CD4-positive, alpha-beta T cell treated with Interferon alpha-2 for 1 hour (primary cell): ENCODE data around the gene HABP2.
A peak's percentile ranks its signal among the peaks of the same experiment; 100 is the strongest.

ENCODE experiments used
- DNase-seq, 2 donors: peaks; one replicate each; pipeline ENCODE4 v3.0.0-alpha.2; 2020 to 2022

The HABP2 gene

GRCh38 chr10:113552701-113553100 is at the start of gene HABP2:
HABP2 (plus strand) TSS chr10:113553053; CDS start chr10:113553122, 69 bp downstream.
- DNase-seq: no peak

GRCh38 chr10:113503930-113504329 is 48.9 kb upstream of the HABP2 start:
- no peak for DNase-seq

GRCh38 chr10:113504423-113504822 is 48.4 kb upstream of the HABP2 start:
- no peak for DNase-seq

GRCh38 chr10:113506476-113506875 is 46.4 kb upstream of the HABP2 start:
- no peak for DNase-seq

- DNase-seq: no peak
Observed at GRCh38 chr10:113511419-113511818, 41.4 kb upstream of the HABP2 start.

GRCh38 chr10:113515161-113515560 is 37.7 kb upstream of the HABP2 start:
- no peak for DNase-seq

- DNase-seq: no peak
Observed at GRCh38 chr10:113515601-113516000, 37.3 kb upstream of the HABP2 start.

GRCh38 chr10:113516061-113516460 is 36.8 kb upstream of the HABP2 start:
- DNase-seq: no peak

- no peak for DNase-seq
Observed at GRCh38 chr10:113517165-113517900, 35.5 kb upstream of the HABP2 start.

GRCh38 chr10:113517901-113518260 is 35.0 kb upstream of the HABP2 start:
- no peak for DNase-seq

- no peak for DNase-seq
Observed at GRCh38 chr10:113518415-113518814, 34.4 kb upstream of the HABP2 start.

GRCh38 chr10:113518816-113519591 is 33.8 kb upstream of the HABP2 start:
- no peak for DNase-seq

- DNase-seq: no peak
Observed at GRCh38 chr10:113519681-113520115, 33.2 kb upstream of the HABP2 start.

- no peak for DNase-seq
Observed at GRCh38 chr10:113520261-113520660, 32.6 kb upstream of the HABP2 start.

GRCh38 chr10:113520690-113521474 is 32.0 kb upstream of the HABP2 start:
- DNase-seq: peak in 1 of 2 donors; percentile 19

- DNase-seq: no peak
Observed at GRCh38 chr10:113521475-113521795, 31.4 kb upstream of the HABP2 start.

GRCh38 chr10:113522460-113522859 is 30.4 kb upstream of the HABP2 start:
- DNase-seq: no peak

GRCh38 chr10:113523071-113523470 is 29.8 kb upstream of the HABP2 start:
- no peak for DNase-seq

GRCh38 chr10:113523628-113524027 is 29.2 kb upstream of the HABP2 start:
- no peak for DNase-seq

- DNase-seq: no peak
Observed at GRCh38 chr10:113524120-113524519, 28.7 kb upstream of the HABP2 start.

GRCh38 chr10:113524539-113525490 is 28.0 kb upstream of the HABP2 start:
- no peak for DNase-seq

GRCh38 chr10:113525713-113526112 is 27.1 kb upstream of the HABP2 start:
- no peak for DNase-seq
